ENCODE results near the gene DNASE1L3. TPM values are rescaled to one million over a fixed set of nuclear protein-coding genes. Genes with fewer than 3 reads are reported as not detected.

The DNASE1L3 gene
- total and polyA plus RNA-seq, 2 experiments from 2014 or later: 0.97 to 0.99 TPM

DNA sequence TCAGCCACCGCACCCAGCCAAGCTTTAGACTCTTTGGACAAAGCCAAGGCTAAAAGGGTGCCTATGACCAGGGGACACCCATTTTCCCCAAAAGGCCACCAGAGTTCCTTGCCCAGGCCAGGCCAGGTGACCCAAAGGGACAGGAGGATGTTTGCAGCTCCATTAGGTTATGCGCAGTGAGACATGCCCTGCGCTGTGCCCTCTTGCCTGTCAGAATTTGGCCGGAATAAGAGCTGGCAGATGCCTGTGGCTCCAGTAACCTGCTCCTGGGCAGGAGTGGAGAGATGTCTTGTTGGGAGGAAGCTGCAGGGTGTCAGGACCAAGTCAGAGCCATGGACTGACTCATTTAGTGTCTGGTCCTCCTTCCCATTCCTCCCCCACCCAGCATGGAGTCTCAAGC lies 20.5 kb downstream of the DNASE1L3 start:
- Histone ChIP-seq H4K20me1 (ENCODE audit: insufficient read depth, poor library complexity, severe bottlenecking) (no peaks in the 10 kb centered on the region), H3K9me2 (replicated peaks; ENCODE audit: insufficient read depth) (no peaks in the 10 kb centered on the region), H3K27me3 (no peaks in the 10 kb centered on the region), H3K79me2 (no peaks in the 10 kb centered on the region), H3K4me3 (no peak overlapping the region), H3K36me3 (replicated peaks; ENCODE audit: insufficient read depth, low read depth) (no peaks in the 10 kb centered on the region), H2AFZ (no peak overlapping the region), H3K27ac (no peak overlapping the region), H3K4me1 (ENCODE audit: insufficient read depth) (peaks cover 3% of the 10 kb centered on the region), H3K9me3 (ENCODE audit: low read depth) (no peaks in the 10 kb centered on the region), H3K4me2 (no peak overlapping the region)
- DNase-seq (ENCODE audit: low spot score): no peak
- WGBS (ENCODE audit: low lambda C conversion rate, missing lambda C conversion rate): 98% methylated on average over 4 of the region's 4 CpGs
- TF ChIP-seq EZH2phosphoT487 (IDR thresholded peaks at IDR 0.05; ENCODE audit: low read depth, severe bottlenecking, unreplicated experiment) (no peak), EZH2 (IDR thresholded peaks at IDR 0.05; ENCODE audit: borderline replicate concordance) (no peak)
- TF ChIP-seq, protein P1, sequence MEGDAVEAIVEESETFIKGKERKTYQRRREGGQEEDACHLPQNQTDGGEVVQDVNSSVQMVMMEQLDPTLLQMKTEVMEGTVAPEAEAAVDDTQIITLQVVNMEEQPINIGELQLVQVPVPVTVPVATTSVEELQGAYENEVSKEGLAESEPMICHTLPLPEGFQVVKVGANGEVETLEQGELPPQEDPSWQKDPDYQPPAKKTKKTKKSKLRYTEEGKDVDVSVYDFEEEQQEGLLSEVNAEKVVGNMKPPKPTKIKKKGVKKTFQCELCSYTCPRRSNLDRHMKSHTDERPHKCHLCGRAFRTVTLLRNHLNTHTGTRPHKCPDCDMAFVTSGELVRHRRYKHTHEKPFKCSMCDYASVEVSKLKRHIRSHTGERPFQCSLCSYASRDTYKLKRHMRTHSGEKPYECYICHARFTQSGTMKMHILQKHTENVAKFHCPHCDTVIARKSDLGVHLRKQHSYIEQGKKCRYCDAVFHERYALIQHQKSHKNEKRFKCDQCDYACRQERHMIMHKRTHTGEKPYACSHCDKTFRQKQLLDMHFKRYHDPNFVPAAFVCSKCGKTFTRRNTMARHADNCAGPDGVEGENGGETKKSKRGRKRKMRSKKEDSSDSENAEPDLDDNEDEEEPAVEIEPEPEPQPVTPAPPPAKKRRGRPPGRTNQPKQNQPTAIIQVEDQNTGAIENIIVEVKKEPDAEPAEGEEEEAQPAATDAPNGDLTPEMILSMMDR (IDR thresholded peaks at IDR 0.05; ENCODE audit: poor library complexity): no peak

DNA sequence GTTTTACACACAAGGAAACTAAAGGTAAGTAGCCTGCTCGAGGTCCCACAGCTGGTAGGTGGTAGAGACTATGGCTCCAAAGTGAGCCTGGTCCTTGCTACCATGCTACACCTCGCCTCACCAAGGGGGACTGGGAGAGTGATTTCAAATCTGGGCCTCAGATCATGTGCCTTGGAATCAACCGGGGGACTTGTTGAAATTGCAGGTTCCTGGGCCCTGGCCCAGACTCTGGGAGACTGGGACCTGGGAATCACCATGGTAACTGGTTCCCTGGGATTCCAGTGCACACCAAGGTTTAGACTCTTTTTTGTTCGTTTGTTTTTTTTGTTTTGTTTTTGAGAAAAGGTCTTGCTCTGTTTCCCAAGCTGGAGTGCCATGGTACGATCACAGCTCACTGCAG lies 21.1 kb downstream of the DNASE1L3 start:
- H4K20me1 ChIP-seq (ENCODE audit: insufficient read depth, poor library complexity, severe bottlenecking): no peaks in the 10 kb centered on the region
- H3K79me2 ChIP-seq: no peaks in the 10 kb centered on the region
- peaks cover 3% of the 10 kb centered on the region for H3K4me1 ChIP-seq (ENCODE audit: insufficient read depth)
- no peaks in the 10 kb centered on the region for H3K27me3 ChIP-seq
- H2AFZ ChIP-seq: no peak overlapping the region
- no peaks in the 10 kb centered on the region for H3K36me3 ChIP-seq (replicated peaks; ENCODE audit: insufficient read depth, low read depth)
- H3K9me2 ChIP-seq (replicated peaks; ENCODE audit: insufficient read depth): no peaks in the 10 kb centered on the region
- 80% methylated on average over 5 of the region's 5 CpGs for WGBS (ENCODE audit: low lambda C conversion rate, missing lambda C conversion rate)
- no peak for DNase-seq (ENCODE audit: low spot score)
- no peak overlapping the region for H3K4me3 ChIP-seq
- TF ChIP-seq, protein P1 (IDR thresholded peaks at IDR 0.05; ENCODE audit: poor library complexity): no peak
- TF ChIP-seq EZH2 (IDR thresholded peaks at IDR 0.05; ENCODE audit: borderline replicate concordance) (no peak), EZH2phosphoT487 (IDR thresholded peaks at IDR 0.05; ENCODE audit: low read depth, severe bottlenecking, unreplicated experiment) (no peak)
- H3K9me3 ChIP-seq (ENCODE audit: low read depth): no peaks in the 10 kb centered on the region
- no peak overlapping the region for H3K4me2 ChIP-seq
- no peak overlapping the region for H3K27ac ChIP-seq

DNA sequence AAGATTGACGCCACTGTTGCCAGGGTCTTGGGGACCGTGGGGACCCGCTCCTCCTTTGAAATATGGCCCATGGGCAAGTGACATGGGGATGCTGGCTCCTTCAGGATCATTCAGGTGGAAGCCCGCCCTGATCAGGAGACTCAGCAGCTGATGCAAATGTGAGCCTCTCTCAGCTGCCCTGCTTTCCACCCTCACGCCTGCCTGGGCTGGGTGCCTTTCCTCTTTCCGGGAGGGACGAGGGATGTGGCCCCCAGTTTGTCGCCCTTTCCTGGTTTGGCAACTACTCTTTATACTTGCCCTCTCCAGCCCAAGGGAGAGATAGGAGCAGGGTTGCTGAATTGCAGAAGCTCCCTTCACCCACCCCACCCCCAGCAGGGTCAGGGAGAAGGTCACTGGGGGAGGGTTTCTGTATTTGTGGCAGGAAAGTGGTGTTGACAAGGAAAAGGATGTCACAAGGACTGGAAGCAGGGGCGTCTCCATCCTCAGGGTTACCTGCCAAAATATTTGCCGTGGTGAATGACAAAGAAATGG lies 21.8 kb downstream of the DNASE1L3 start:
- Histone ChIP-seq H3K9me2 (replicated peaks; ENCODE audit: insufficient read depth) (no peaks in the 10 kb centered on the region), H3K4me1 (ENCODE audit: insufficient read depth) (peaks cover 3% of the 10 kb centered on the region), H3K79me2 (no peaks in the 10 kb centered on the region), H3K27me3 (no peaks in the 10 kb centered on the region), H4K20me1 (ENCODE audit: insufficient read depth, poor library complexity, severe bottlenecking) (no peaks in the 10 kb centered on the region), H3K36me3 (replicated peaks; ENCODE audit: insufficient read depth, low read depth) (no peaks in the 10 kb centered on the region), H3K4me2 (no peak overlapping the region), H3K4me3 (no peak overlapping the region), H3K27ac (no peak overlapping the region), H2AFZ (no peak overlapping the region), H3K9me3 (ENCODE audit: low read depth) (no peaks in the 10 kb centered on the region)
- DNase-seq (ENCODE audit: low spot score): no peak
- 77% methylated on average over 10 of the region's 10 CpGs for WGBS (ENCODE audit: low lambda C conversion rate, missing lambda C conversion rate)
- no peak for TF ChIP-seq EZH2 (IDR thresholded peaks at IDR 0.05; ENCODE audit: borderline replicate concordance)
- no peak for TF ChIP-seq EZH2phosphoT487 (IDR thresholded peaks at IDR 0.05; ENCODE audit: low read depth, severe bottlenecking, unreplicated experiment)
- TF ChIP-seq, protein P1 (IDR thresholded peaks at IDR 0.05; ENCODE audit: poor library complexity): no peak
